ENCODE data around the gene DOCK2. TPM values are rescaled to one million over a fixed set of nuclear protein-coding genes. Genes with fewer than 3 reads are reported as not detected.

Gene DOCK2
- total and polyA plus RNA-seq, 2 of the 8 experiments (the other 6 are each of a cell fraction or from before 2014, with no cell fraction given) = 3.9 to 5.7 TPM

GRCh38 chr5:170112876-170113521 lies 475.9 kb downstream of the DOCK2 start:
- H3K4me1 ChIP-seq (replicated peaks in 1 of 4; ENCODE audit: control insufficient read depth in 3 of 4, insufficient read depth in 4 of 4, low read length in 3 of 4) = peaks cover 2 to 17% (median 9%) of the 10 kb centered on the region in 4 experiments
- no peak overlapping the region; the same call in 1 of the 2 replicates for H4K8ac ChIP-seq (ENCODE audit: extremely low read depth, insufficient read depth, low read length)
- H2BK5ac ChIP-seq (ENCODE audit: low read depth, low read length) = no peak overlapping the region
- no peaks in the 10 kb centered on the region; the same call in 1 of the 2 replicates for H3K23me2 ChIP-seq (ENCODE audit: low read depth, low read length)
- no peak overlapping the region for H3K4me3 ChIP-seq (ENCODE audit: extremely low read depth in 1 of 4, insufficient read depth in 2 of 4, low read depth in 3 of 4, low read length in 4 of 4)
- peaks cover 0 to 33% (median 15%) of the 10 kb centered on the region in 4 experiments; a peak in 5 of 7 replicates for H3K27me3 ChIP-seq (replicated peaks in 1 of 4; ENCODE audit: control insufficient read depth in 3 of 4, extremely low read depth in 1 of 4, insufficient read depth in 3 of 4, low read length in 3 of 4)
- H2BK12ac ChIP-seq (ENCODE audit: low read depth, low read length) = peak overlapping the region; percentile 7; the same call in 1 of the 2 replicates
- H3K23ac ChIP-seq (ENCODE audit: insufficient read length) = no peak overlapping the region
- H4K20me1 ChIP-seq (replicated peaks in 1 of 2; ENCODE audit: control insufficient read depth in 1 of 2, insufficient read depth in 2 of 2, low read length in 2 of 2) = no peaks in the 10 kb centered on the region
- H3K14ac ChIP-seq (ENCODE audit: insufficient read length) = no peak overlapping the region
- no peak overlapping the region for H3K56ac ChIP-seq (replicated peaks; ENCODE audit: insufficient read length, low read depth, low read length)
- H3K18ac ChIP-seq (ENCODE audit: extremely low read depth, low read length) = 0 out of 2 replicates have a peak overlapping the region, but pooled peaks have one; percentile 9
- H4K91ac ChIP-seq (replicated peaks; ENCODE audit: insufficient read length, low read length) = no peak overlapping the region
- peak overlapping the region; percentile 54; the same call in 1 of the 2 replicates for H2BK15ac ChIP-seq (ENCODE audit: low read length)
- peaks cover 4 to 11% of the 10 kb centered on the region in 2 experiments; a peak in 2 of 4 replicates for H3K9me3 ChIP-seq (ENCODE audit: insufficient read depth in 2 of 2, low read depth in 1 of 2, low read length in 1 of 2)
- no peak overlapping the region for H3K27ac ChIP-seq (ENCODE audit: low read depth, low read length)
- POLR2A ChIA-PET (ENCODE audit: partially characterized antibody) = no interaction called here
- DNase-seq (ENCODE audit: low read depth in 1 of 2, low spot score in 2 of 2) = peak in 1 of 2 experiments; percentile 45
- H2AFZ ChIP-seq (ENCODE audit: low read length) = no peak overlapping the region
- CTCF ChIA-PET (ENCODE audit: partially characterized antibody) = interaction anchor here (1.2 to 16.0 kb wide), 7 partner anchors 9 to 132 kb away, joined by 3 to 217 read pairs (median 4); partner anchors contain the start of gene INSYN2B
- H2BK20ac ChIP-seq (ENCODE audit: low read length) = peak overlapping the region; percentile 44; the same call in 1 of the 2 replicates
- no peak overlapping the region for H4K5ac ChIP-seq (ENCODE audit: insufficient read length, low read depth, low read length)
- H3K79me2 ChIP-seq (ENCODE audit: control insufficient read depth in 1 of 2, insufficient read depth in 2 of 2, low read length in 2 of 2) = no peaks in the 10 kb centered on the region
- H3K36me3 ChIP-seq (ENCODE audit: control insufficient read depth in 2 of 4, insufficient read depth in 4 of 4, low read length in 3 of 4) = no peaks in the 10 kb centered on the region
- FAIRE-seq = no peak
- 63% methylated on average over 6 of the region's 6 CpGs; no CpG with 5 or more reads in 1 of the 2 experiments for whole genome bisulfite sequencing, 2 experiments (ENCODE audit: extremely low coverage in 1 of 2, insufficient coverage in 1 of 2, insufficient read length in 1 of 2, insufficient replicate concordance in 2 of 2, low coverage in 1 of 2, low lambda C conversion rate in 2 of 2, missing lambda C conversion rate in 1 of 2)
- no peaks in the 10 kb centered on the region for H3K79me1 ChIP-seq (ENCODE audit: low read depth, low read length)
- no peak overlapping the region; the same call in 1 of the 2 replicates for H2AK5ac ChIP-seq (ENCODE audit: low read depth, low read length)
- no peak overlapping the region for H2BK120ac ChIP-seq (replicated peaks; ENCODE audit: low read depth, low read length)
- H3K4ac ChIP-seq (replicated peaks; ENCODE audit: insufficient read length, low read depth, low read length) = no peak overlapping the region
- peak overlapping the region in 1 of 2 experiments; percentile 2; a peak in 2 of 4 replicates for H3K4me2 ChIP-seq (ENCODE audit: insufficient read depth in 1 of 2, low read depth in 2 of 2, low read length in 2 of 2)
- H3K9ac ChIP-seq (replicated peaks in 1 of 4; ENCODE audit: extremely low read depth in 1 of 4, low read depth in 3 of 4, low read length in 3 of 4) = no peak overlapping the region; a peak in 1 of 7 replicates
- TF ChIP-seq ATF2 (IDR thresholded peaks at IDR 0.05; ENCODE audit: low read length) (no peak), RFX5 (IDR thresholded peaks at IDR 0.05; ENCODE audit: borderline replicate concordance, low read depth, low read length) (no peak), JUN (IDR thresholded peaks at IDR 0.05; ENCODE audit: low read depth, low read length) (no peak), SIX5 (IDR thresholded peaks at IDR 0.05; ENCODE audit: low read depth, low read length) (no peak), POLR2A (IDR thresholded peaks at IDR 0.05; ENCODE audit: control extremely low read depth in 1 of 2, low read depth in 2 of 2, low read length in 2 of 2) (no peak), BACH1 (IDR thresholded peaks at IDR 0.05; ENCODE audit: low read length) (no peak), CTCF (IDR thresholded peaks at IDR 0.05; ENCODE audit: control extremely low read depth in 1 of 3, insufficient read depth in 1 of 3, low read depth in 1 of 3, low read length in 3 of 3) (no peak), NANOG (IDR thresholded peaks at IDR 0.05; ENCODE audit: insufficient read depth, low read depth, low read length, poor library complexity, severe bottlenecking) (no peak)
